GM21723 (cell line): Measurements from ENCODE around the gene ANKRD39.
A peak's percentile ranks its signal among the peaks of the same experiment; 100 is the strongest.
"Not testable (repeated sequence)": the region's sequence is repeated elsewhere in the genome, so short reads cannot be mapped to it uniquely, and the experiment has no call there.

Experiments used
- ATAC-seq: cut with Tn5 transposase; IDR thresholded peaks from one replicate; pipeline ENCODE4 v1.9.1; 2021; ENCODE audit warnings: mild to moderate bottlenecking, moderate library complexity; ENCODE audit not compliant: unreplicated experiment

ANKRD39 gene, protein sequence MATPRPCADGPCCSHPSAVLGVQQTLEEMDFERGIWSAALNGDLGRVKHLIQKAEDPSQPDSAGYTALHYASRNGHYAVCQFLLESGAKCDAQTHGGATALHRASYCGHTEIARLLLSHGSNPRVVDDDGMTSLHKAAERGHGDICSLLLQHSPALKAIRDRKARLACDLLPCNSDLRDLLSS

DNA sequence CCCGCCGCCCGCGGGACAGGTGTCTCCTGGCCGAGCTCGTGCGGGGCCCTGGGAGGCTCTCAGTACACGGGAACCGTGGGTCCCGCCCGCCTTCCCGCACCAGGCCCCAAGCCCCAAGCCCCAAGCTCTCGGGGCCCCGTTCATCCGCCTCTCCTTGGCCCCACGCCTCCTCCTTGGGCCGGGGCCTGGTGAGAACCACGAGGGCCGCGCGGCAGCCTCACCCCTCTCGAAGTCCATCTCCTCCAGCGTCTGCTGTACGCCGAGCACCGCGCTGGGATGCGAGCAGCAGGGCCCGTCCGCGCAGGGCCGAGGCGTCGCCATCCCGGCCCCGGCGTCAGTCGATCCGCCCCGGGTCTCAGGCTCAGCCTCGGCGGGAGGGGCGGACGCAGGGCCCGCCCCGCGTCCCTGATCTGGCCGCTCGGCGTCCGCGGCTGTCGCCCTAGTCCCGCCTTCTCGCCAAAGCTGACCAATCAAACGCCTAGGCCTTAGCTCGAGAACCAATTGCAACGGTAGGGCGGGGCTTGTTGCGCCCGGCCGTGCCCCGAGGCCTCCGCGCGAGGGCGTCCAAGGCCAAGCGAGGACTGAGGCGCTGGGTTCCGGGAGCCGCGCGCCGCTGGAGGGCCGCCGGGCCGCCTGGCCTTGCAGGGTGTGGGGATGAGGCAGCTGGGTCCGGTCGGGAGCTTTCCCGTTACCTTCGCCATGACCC, at the start of gene ANKRD39:
Gene ANKRD39 (minus strand): TSS at position 350 of the 706 bp plus-strand sequence. CDS start 29 bp downstream, at position 321.
- ATAC-seq: peak; percentile 93

DNA sequence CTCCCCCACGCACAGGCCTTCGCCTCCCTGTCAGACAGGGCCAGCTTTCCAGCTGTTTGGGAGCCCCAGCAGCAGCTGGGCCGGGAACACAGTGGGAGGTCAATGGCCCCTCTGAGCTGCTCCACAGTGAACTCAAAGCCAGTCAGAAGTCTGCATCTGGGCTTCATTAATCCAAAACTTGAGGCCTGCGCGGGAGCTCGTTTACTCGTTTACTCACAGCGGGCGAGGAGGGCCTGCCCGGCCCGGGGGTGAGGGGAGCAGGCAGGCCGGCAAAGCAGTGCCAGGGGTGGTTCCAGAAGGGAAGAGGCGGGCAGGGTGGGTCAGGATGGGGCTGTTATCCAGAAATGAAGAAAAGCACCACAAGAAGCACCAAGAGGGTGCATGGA, 48.9 kb upstream of the ANKRD39 start:
- no peak for ATAC-seq

DNA sequence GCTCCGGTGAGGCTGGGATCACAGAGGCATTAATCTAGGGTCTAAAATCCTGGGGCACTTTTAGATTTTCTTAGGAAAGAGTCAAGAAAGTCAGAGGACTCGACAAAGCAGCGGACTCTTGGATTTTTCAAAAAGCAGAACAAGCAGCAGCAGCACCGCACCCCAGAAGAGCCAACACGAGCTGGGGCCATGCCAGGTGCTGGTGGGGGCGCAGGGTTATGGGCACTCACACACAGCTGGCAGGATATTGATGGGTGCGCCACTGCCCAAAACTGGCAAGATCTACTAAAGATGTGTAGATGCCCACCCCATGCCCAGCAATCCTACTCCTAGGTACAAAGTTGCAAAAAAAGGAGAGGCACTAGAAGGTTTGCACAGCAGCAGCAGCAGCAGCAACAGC, 46.0 kb upstream of the ANKRD39 start:
- ATAC-seq: no peak

DNA sequence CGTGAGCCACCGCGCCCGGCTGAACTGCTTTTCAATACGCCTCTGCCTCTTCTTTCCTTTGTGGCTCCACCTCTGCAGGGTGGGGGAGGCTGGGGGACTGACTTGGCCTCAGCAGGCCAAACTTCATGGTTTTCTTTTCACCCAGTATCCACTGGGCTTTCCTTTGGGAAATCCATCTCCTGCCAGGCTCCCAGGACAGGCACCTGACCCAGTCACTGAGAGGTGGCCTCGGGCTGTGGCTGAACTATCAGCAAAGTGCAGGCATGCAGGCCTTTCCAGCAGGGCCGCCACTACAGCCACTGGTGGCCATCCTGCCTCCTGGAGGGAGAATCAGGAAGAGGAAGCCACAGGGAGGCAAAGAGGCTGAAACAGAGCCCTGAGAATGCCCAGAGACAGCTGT, 45.5 kb upstream of the ANKRD39 start:
- ATAC-seq: no peak

DNA sequence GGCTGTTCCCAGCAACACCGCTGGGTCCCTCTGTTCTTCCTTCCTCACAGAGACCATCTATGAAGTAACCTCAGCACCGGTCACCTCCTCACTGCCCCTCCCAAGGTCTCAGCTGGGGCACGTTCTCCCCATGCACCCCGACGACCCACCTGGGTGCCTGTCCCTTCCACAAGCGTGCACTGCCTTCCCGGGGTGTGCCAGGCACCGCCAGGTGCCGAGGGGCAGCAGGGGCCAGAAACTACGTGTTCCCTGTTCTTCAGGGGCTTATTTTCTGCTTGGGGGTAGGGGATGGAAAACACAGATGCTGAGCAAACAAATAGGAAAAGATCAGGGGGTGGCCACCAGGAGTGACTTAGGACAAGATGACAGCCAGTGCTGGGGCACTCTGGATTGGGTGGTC, 42.4 kb upstream of the ANKRD39 start:
- no peak for ATAC-seq

DNA sequence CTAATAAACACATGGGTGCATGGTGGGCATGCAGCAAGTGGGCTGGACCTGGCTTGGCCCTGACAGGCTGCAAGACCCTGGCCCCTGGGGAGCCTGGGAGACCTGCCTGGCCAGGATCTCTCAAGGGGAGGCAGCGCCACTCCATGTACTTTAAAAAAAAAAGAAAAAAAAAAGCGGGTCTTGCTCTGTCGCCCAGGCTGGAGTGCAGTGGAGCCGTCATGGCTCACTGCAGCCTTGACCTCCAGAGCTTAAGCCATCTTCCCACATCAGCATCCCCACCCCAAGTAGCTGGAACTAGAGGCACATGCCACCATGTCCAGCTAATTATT, 41.6 kb upstream of the ANKRD39 start:
- ATAC-seq: no peak

DNA sequence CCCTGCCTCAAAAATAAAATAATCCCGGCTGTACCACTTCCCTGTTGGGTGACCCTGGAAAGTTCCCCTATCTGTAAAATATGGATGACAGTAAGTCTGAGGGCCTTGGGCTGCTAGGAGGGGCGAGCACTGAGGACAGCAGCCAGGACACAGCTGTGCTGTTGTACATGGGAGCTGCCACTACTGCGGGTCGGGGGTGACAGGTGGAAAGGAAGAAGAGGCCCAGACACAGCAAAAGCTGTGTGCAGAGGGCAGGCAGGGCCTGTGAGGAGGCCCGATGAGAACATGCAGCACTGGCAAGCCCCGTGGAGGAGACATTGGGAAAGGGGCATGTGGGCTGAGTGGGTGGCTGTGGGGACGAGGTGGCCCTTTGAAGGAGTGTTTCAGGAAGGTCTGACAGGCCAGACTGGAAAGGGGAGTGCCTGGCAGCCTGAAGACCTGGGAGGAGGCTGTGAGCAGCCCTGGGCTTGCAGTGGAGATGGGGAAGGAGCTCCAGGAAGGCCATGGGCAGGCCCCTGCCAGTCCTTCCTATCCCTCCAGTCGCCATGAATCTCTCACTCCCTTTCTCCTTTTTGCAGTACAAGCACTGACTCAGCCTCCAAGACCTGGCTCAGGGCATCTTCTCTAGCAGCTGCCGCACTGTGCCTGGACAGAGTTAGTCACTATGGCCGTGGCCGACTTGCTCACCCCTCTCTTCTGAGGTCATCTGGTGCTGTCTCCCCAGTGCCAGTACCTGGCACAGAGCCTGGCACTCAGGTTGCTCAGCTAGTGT, 41.0 kb upstream of the ANKRD39 start:
- ATAC-seq: no peak

DNA sequence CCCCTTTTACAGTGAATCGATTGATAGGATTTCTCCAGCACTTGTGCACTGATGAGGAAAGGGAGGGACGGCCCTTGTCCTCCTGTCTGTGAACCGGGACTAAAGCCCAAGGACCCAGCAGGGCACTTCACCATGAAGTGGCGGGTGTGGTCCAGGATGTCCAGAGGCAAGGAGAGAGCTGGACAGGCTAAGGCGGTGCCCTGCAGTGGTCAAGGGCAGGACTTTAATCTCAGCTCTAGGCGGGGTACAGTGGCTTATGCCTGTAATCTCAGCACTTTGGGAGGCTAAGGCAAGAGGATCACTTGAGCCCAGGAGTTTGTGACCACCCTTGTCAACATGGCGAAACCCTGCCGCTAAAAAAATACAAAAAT, 40.3 kb upstream of the ANKRD39 start:
- no peak for ATAC-seq

DNA sequence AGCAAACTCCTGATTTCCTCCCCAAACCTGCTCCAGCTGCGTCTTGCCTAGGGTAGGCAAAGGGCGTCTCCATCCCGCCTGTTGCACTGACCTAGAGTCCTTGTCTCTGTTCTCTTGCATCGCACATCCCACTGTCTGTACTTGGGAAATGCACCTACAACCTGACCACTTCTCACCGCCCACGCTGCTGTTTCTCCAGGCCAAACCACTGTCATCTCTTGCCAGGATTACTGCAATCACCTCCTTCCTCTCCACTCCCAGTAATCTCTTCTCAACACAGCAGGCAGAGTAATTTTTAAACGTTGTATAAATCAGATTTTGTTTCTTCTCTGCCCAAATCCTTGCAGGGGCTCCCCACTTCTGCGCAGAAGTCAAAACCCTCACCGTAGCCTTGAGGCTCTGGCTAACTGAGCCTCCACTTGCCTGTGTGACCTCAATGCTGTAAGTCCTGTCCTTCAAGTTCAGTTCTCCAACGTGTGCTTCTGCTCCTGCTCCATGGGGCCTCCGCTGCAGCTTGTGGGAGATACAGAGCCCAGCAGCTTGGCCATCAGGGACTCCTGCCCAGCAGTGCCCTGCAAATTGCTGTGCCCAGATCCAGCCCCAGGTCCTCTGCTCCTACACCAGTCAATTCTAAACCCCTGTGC, 39.8 kb upstream of the ANKRD39 start:
- ATAC-seq: no peak

DNA sequence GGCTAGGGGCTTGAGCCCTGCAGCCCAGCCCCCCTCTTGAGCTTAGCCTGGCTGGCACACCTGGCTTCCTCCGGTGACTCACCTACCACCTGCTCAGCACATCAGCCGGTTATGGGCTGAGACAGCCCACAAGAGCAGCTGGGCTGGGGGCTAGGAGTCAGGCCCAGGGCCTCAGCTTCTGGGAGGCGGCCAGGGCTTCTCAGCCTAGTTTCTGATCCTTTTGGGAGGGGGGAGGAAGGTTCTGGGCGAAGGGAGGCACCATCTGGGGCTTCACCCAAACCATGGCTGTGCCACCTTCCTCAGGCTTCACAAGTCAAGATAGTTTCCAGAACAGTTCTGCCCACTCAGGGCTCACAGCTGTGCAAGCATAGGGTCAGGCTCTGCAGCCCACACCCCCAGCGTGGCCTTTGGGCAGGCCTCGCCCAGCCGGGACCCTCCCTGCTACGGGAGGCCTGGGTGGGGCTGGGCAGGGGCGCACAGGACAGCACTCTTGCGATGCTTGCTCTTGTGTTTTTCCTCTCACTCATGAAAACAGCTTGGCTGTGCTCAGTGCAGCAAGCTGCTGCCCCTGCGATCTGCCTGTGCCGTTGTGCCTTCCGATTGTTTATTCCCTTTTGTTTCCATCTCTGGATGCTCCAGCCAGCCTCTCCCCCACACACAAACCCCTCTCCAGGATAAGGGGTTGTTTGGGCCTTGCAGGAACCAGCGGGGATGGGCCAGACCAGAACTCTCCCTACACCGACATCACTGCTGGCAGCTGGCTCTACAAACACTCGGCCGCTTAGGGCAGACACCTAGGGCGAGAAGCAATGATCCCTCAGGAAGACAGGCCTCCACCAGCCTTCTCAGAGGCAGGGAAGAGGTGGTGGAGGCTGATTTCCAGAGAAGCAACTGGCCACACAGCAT, 38.2 kb upstream of the ANKRD39 start:
- ATAC-seq: no peak

DNA sequence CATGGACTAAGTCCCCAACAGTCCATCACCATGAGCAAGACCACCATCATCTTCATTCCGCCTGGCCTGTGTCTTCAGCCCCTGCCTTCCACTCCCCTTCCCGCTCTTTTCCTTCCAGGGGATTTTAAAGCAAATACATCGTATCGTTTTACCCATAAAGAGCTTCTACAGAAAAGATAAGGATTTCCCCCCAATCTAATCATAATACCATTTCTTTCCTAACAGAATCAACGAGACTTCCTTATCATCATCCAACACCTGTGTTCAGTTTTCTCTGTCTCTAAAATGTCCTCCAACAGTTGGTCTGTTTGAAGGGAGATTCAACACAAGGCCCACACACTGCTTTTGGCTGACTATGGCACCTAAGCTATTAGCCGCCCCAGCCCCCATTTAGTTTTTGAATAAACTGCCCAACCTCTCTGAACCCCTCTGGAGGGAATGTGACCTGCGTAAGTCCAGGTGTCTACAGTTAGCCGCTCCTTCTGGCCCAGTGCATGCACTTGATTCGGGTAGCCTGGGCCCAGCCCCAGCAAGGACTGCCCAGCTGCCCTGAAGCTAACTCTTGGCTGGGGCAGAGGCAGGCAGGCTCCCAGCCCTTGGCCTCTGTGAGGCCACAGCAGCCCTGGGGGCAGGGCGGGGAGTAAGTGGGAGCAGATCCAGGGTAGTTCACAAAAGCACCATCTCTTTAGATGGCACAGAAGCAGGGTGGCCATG, 37.4 kb upstream of the ANKRD39 start:
- no peak for ATAC-seq

DNA sequence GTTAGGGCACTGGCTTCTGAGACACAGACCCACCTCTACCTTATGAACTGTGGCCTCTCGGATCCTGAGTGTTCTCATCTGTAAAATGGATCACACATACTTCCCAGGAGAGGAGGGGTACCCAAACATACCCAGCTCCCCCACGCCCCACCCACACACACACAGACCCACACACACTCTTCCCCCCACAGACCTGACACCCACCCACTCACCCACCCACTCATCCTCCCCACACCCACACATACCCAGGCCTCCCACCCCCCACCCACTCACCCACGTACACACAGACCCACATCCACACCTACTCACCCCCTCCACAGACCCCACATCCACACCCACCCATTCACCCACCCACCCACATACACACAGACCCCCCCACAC, 36.3 kb upstream of the ANKRD39 start:
- ATAC-seq: no peak

DNA sequence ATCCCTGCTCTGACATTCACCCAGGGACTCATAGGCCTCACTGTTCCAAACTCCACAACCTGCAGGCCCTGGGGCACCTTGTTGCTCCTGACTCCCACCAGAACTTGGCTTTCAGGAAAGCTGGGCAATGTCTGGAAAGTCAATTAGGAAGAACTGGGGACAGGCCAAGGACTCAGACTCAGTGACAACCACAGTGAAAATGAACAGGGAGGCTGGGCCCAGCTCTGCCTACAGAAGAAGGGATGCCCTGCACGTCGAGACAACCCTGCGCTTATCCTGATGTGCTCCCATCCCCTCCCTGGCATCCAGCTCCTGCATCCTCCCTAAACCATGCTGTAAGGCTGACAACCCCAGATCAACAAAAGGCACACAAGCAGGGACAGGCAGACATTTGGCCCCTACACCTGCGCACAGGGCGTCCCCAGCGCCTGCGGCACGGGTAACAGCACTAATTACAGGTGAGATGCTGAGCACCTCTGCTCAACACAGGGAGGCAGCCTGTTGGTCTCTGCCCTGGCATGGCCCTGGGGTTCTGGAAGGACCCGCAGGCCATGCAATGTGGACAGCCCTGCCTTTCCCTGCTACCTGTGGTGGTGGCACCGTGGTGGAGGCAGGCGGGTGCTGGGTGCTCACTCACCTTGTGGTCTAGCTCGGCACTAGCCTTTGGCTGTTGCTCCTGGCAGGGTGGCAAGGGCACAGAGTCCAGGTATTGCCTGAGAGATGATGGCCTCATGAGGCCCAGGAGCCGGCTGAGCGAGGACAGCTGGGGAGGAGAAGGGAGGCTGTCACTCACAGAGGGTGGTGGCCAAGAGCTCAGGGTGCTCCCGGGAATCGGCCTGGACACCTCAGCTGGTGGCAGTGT, 35.7 kb upstream of the ANKRD39 start:
- ATAC-seq: no peak

DNA sequence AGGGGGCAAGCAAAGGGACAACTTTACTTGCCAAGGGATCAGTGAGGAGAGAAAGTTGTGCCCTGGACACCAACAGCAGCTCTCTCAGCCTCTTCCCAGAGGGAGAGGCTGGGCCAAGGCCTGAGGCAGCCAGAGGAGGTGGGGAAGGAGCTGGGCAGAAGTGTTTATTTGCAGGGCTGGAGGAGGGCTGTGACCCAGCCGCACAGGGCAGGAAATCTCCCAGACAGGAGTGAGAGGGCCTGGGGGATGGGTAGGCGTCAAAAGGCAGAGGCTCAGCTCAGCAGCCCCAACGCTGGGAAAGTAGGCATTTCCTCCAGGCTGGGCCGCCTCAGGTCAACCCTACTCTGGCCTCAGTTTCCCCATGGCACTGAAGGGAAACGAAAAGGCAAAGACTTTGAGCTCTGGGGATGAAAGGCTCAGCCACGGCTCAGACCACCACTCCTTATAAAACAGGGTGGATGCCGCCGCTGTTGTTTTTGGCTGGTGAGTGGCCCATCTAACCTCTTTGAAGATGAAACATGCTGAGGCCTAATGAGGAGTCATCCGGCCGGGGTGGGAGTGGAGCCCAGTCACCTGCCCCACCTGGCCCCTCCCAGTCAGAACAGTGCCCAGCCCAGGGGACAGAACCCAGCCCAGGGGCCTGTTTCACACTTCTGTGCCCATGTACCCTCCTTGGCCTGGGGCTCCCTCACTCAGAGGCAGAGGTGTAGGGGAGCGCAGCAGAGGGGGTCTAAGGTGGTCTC, 33.9 kb upstream of the ANKRD39 start:
- ATAC-seq: no peak

DNA sequence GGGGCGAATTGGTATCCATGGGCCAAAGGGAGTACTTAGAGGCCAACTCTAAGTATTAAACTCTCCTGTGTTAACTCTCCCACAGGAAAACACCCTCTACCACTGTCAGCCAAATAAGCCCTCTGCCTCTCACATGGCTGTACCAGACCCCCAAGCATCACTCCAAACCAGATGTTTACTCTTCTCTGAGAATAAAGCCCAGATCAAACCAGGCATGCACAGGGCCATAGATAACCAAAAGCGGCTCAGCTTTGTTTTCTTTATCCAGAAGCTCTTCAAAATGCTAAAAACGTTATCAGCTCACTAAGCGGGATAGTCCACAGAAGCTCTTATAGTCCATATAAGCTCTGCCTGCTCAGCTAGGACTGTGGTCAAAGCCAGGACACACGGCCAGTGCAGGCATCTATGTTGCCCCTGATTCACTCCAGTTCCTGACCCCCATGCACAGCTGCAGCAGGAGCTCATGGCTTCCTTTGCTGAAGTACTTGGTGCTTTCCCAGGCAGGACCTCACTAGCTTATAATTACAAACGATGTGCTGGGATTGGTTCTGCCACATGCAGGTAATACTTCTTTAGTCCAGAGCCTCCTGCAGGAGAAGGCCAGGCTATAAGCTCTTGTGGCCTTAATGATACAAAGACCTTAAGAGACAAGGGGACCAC, 33.0 kb upstream of the ANKRD39 start:
- no peak for ATAC-seq

DNA sequence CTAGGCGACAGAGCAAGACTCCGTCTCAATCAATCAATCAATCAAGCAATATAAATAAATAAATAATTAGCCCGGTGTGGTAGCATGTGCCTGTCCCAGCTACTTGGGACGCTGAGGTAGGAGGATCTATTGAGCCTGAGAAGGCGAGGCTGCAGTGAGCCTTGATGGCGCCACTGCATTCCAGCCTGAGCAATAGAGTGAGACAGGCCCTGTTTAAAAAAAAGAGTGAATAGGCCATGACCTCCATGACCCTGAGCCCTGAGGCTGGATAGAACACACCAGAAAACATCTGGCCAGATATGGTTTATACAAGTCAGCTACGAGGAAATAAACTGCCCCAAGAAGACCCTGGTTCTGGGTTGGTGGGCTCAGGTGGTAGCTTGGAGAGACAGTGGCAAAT, 32.4 kb upstream of the ANKRD39 start:
- no peak for ATAC-seq

DNA sequence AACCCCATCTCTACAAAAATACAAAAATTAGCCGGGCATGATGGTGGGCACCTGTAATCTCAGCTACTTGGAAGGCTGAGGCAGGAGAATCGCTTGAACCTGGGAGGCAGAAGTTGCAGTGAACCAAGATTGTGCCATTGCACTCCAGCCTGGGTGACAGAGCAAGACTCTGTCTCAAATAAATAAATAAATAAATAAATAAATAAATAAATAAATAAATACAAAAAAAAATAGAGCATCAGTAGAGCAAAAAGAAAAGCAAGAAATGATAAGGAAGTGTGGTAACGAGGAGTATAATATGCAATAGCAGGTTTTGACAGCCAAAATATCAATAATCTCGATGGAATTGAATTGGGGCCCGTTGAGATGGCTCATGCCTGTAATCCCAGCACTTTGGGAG, 31.7 kb upstream of the ANKRD39 start:
- not testable (repeated sequence) for ATAC-seq
